Trophoblast cell (in vitro differentiated cells and primary cell): ENCODE data around the gene TTC21A.
A peak's percentile ranks its signal among the peaks of the same experiment; 100 is the strongest.

Experiments
- DNase-seq, 2 donors: peaks; one replicate each; pipeline ENCODE4 v3.0.0-alpha.2; 2016
- H2AFZ ChIP-seq: 2 replicates; pipeline ENCODE4 v1.6.1; 2013; ENCODE audit warnings: low read length, moderate library complexity, mild to moderate bottlenecking; ENCODE audit not compliant: insufficient read depth, poor library complexity
- H2AK5ac ChIP-seq: 2 replicates; pipeline ENCODE4 v1.6.1; 2013; ENCODE audit warnings: mild to moderate bottlenecking, low read length
- H2BK120ac ChIP-seq: 2 replicates; pipeline ENCODE4 v1.6.1; 2013; ENCODE audit warnings: low read length, mild to moderate bottlenecking, moderate library complexity; ENCODE audit not compliant: insufficient read depth, poor library complexity
- H2BK12ac ChIP-seq: 2 replicates; pipeline ENCODE4 v1.6.1; 2013; ENCODE audit warnings: mild to moderate bottlenecking, low read length, moderate library complexity
- H2BK5ac ChIP-seq: 2 replicates; pipeline ENCODE4 v1.6.1; 2013; ENCODE audit warnings: low read length, low read depth, moderate library complexity, mild to moderate bottlenecking; ENCODE audit not compliant: poor library complexity
- H3K14ac ChIP-seq: 2 replicates; pipeline ENCODE4 v1.6.1; 2013; ENCODE audit warnings: mild to moderate bottlenecking, low read length
- H3K18ac ChIP-seq: 2 replicates; pipeline ENCODE4 v1.6.1; 2013; ENCODE audit warnings: mild to moderate bottlenecking, low read length
- H3K23ac ChIP-seq: 2 replicates; pipeline ENCODE4 v1.6.1; 2013; ENCODE audit warnings: low read length
- H3K27ac ChIP-seq: 2 replicates; pipeline ENCODE4 v1.5.1; 2013; ENCODE audit warnings: low read depth, mild to moderate bottlenecking, inconsistent platforms, low read length, moderate library complexity
- H3K27me3 ChIP-seq: 2 replicates; pipeline ENCODE4 v1.6.1; 2013; ENCODE audit warnings: inconsistent platforms, mild to moderate bottlenecking, low read length, moderate library complexity; ENCODE audit not compliant: insufficient read depth
- H3K36me3 ChIP-seq, 2 experiments: 1 replicate in 1 of 2; 2 replicates in 1 of 2; pipeline ENCODE4 v1.6.1; 2013; ENCODE audit warnings: low read length in 2 of 2, mild to moderate bottlenecking in 2 of 2, moderate library complexity in 1 of 2; ENCODE audit not compliant: insufficient read depth in 2 of 2, control insufficient read depth in 1 of 2
- H3K4ac ChIP-seq: 2 replicates; pipeline ENCODE4 v1.6.1; 2013; ENCODE audit warnings: low read depth, mild to moderate bottlenecking, low read length, moderate library complexity
- H3K4me1 ChIP-seq, 2 experiments: 1 replicate in 1 of 2; 2 replicates in 1 of 2; pipeline ENCODE4 v1.6.1; 2013; ENCODE audit warnings: low read length in 2 of 2, mild to moderate bottlenecking in 2 of 2, moderate library complexity in 1 of 2; ENCODE audit not compliant: insufficient read depth in 2 of 2, control insufficient read depth in 1 of 2
- H3K4me2 ChIP-seq: 2 replicates; pipeline ENCODE4 v1.6.1; 2013; ENCODE audit warnings: inconsistent platforms, mild to moderate bottlenecking, low read length, moderate library complexity
- H3K4me3 ChIP-seq: 2 replicates; pipeline ENCODE4 v1.5.1; 2013; ENCODE audit warnings: mild to moderate bottlenecking, low read depth, low read length, inconsistent platforms
- H3K79me1 ChIP-seq: one replicate; pipeline ENCODE4 v1.6.1; 2013; ENCODE audit warnings: low read length
- H3K79me2 ChIP-seq: 2 replicates; pipeline ENCODE4 v1.6.1; 2013; ENCODE audit warnings: low read length, mild to moderate bottlenecking; ENCODE audit not compliant: control insufficient read depth, insufficient read depth, poor library complexity
- H3K9ac ChIP-seq: 2 replicates; pipeline ENCODE4 v1.6.1; 2013; ENCODE audit warnings: mild to moderate bottlenecking, low read length
- H3K9me3 ChIP-seq: 2 replicates; pipeline ENCODE4 v1.6.1; 2013; ENCODE audit warnings: low read depth, mild to moderate bottlenecking, control low read depth, inconsistent platforms, low read length; ENCODE audit not compliant: insufficient read depth
- H4K12ac ChIP-seq: 2 replicates; pipeline ENCODE4 v1.6.1; 2013; ENCODE audit warnings: low read depth, mild to moderate bottlenecking, low read length, moderate library complexity
- H4K8ac ChIP-seq: 2 replicates; pipeline ENCODE4 v1.6.1; 2013; ENCODE audit warnings: low read depth, mild to moderate bottlenecking, low read length, moderate library complexity
- H4K91ac ChIP-seq: one replicate; pipeline ENCODE4 v1.6.1; 2013; ENCODE audit warnings: low read depth, mild to moderate bottlenecking, low read length, moderate library complexity
- WGBS: extraction: QIAGEN DNeasy Blood & Tissue Kit; methylation state at CpG from one replicate; pipeline ENCODE4 v1.1.7; 2013; ENCODE audit warnings: missing lambda C conversion rate; ENCODE audit not compliant: insufficient read length, insufficient coverage; ENCODE audit errors: extremely low coverage; 5-methylcytosine and 5-hydroxymethylcytosine counted together

The TTC21A gene

DNA sequence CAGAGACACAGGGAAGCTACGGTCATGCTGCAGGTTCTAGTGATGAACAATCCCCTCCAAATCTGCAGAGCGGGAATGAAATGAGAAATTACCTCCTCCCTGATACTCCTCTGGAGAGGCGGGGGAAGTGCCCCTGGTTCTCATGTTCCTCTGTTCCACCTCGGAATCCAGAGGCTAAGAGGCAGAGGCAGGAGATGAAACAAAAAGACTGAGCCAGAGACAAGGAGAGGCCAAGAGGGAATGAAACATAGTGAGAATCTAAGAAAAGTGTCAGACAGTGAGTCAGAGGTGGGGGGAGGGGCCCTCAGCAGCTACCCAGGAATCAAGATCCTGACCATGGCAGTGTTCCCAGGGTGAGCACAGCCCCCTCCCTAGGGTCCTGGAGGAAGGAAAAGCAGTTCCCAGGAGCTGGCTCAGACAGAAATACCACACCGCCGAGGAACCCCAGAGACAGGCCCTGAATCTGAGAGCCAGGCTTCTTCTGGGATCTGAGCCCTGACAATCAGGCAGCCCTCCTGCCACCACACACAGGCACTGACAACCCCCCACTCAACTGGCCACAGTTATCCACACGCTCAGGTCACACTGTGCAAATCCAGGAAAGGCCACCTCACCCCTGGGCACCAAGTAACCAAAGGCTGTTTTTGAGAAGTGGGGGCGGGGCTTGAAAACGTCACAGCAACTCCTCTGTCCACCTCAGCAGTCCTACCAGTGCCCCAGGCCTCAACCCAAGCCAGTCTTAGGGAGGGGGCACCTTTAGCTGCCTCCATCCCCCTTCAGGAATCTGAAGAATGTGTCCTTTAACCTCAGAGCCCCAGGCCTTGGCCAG lies 43.5 kb downstream of the TTC21A start:
- no peak overlapping the region for H3K23ac ChIP-seq
- H3K14ac ChIP-seq: peak overlapping the region; percentile 89
- H3K18ac ChIP-seq: peak overlapping the region; percentile 90
- peak overlapping the region; percentile 82 for H4K91ac ChIP-seq
- H3K9me3 ChIP-seq: no peaks in the 10 kb centered on the region
- H2BK12ac ChIP-seq: peak overlapping the region; percentile 92
- peak overlapping the region; percentile 97 for H2BK5ac ChIP-seq
- H3K4ac ChIP-seq: peak overlapping the region; percentile 61
- peak overlapping the region; percentile 91 for H2BK120ac ChIP-seq
- peak overlapping the region; percentile 46 for H2AFZ ChIP-seq
- H3K4me3 ChIP-seq: peak overlapping the region; percentile 86
- peaks cover 53% of the 10 kb centered on the region for H3K79me2 ChIP-seq
- H3K4me2 ChIP-seq: peak overlapping the region; percentile 85
- peaks cover 5 to 6% of the 10 kb centered on the region in 2 experiments for H3K36me3 ChIP-seq
- H4K12ac ChIP-seq: no peak overlapping the region
- peak overlapping the region; percentile 85 for H4K8ac ChIP-seq
- H3K79me1 ChIP-seq: peaks cover 77% of the 10 kb centered on the region
- H3K27me3 ChIP-seq: no peaks in the 10 kb centered on the region
- H3K4me1 ChIP-seq: peaks cover 50 to 52% of the 10 kb centered on the region in 2 experiments
- peak overlapping the region; percentile 71 for H3K9ac ChIP-seq
- no CpG with 5 or more reads among the region's 9 CpGs for WGBS
- H3K27ac ChIP-seq: peak overlapping the region; percentile 98
- H2AK5ac ChIP-seq: peak overlapping the region; percentile 80
- DNase-seq: peak; percentile 86 to 88

DNA sequence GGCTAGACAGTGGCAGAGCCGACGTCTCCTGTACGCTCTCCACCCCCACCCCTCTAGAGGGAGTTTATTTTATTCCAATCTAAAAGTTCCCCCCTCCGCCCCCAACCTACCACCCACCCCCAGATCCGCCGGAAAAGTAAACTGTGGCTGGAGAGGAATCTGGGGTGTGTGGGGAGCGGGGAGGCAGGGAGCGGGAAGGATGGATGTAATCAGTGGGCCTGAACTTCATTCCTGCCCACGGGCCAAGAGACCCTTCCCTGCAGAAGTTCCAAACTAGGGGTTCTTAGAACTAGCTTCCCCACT lies 46.4 kb downstream of the TTC21A start:
- H2BK120ac ChIP-seq: peak overlapping the region; percentile 94
- no peaks in the 10 kb centered on the region for H3K9me3 ChIP-seq
- no peak overlapping the region for H3K23ac ChIP-seq
- H4K8ac ChIP-seq: peak overlapping the region; percentile 72
- H3K14ac ChIP-seq: peak overlapping the region; percentile 88
- peak overlapping the region; percentile 80 for H3K4ac ChIP-seq
- peaks cover 38% of the 10 kb centered on the region for H3K79me2 ChIP-seq
- H3K27ac ChIP-seq: peak overlapping the region; percentile 97
- DNase-seq: no peak
- H3K4me1 ChIP-seq: peaks cover 26 to 28% of the 10 kb centered on the region in 2 experiments
- H2AK5ac ChIP-seq: peak overlapping the region; percentile 76
- H2BK12ac ChIP-seq: peak overlapping the region; percentile 75
- H3K4me2 ChIP-seq: peak overlapping the region; percentile 58
- H4K12ac ChIP-seq: peak overlapping the region; percentile 73
- H2BK5ac ChIP-seq: peak overlapping the region; percentile 91
- peak overlapping the region; percentile 93 for H4K91ac ChIP-seq
- peak overlapping the region; percentile 82 for H3K9ac ChIP-seq
- WGBS: no CpG with 5 or more reads among the region's 9 CpGs
- H3K4me3 ChIP-seq: peak overlapping the region; percentile 80
- peak overlapping the region; percentile 43 for H2AFZ ChIP-seq
- no peaks in the 10 kb centered on the region for H3K27me3 ChIP-seq
- H3K79me1 ChIP-seq: peaks cover 54% of the 10 kb centered on the region
- H3K36me3 ChIP-seq: no peaks in the 10 kb centered on the region
- H3K18ac ChIP-seq: peak overlapping the region; percentile 86

GRCh38 chr3:39154280-39155021 lies 47.0 kb downstream of the TTC21A start:
- H3K9me3 ChIP-seq: no peaks in the 10 kb centered on the region
- H3K4ac ChIP-seq: peak overlapping the region; percentile 80
- H4K12ac ChIP-seq: peak overlapping the region; percentile 79
- peak overlapping the region; percentile 58 for H3K4me2 ChIP-seq
- WGBS: no CpG with 5 or more reads among the region's 18 CpGs
- no peaks in the 10 kb centered on the region for H3K36me3 ChIP-seq
- H2AK5ac ChIP-seq: peak overlapping the region; percentile 74
- peaks cover 52% of the 10 kb centered on the region for H3K79me1 ChIP-seq
- H4K8ac ChIP-seq: peak overlapping the region; percentile 72
- H2BK120ac ChIP-seq: peak overlapping the region; percentile 94
- H3K79me2 ChIP-seq: peaks cover 36% of the 10 kb centered on the region
- H2BK5ac ChIP-seq: peak overlapping the region; percentile 91
- DNase-seq: peak; percentile 90 to 91
- peak overlapping the region; percentile 93 for H4K91ac ChIP-seq
- H3K4me3 ChIP-seq: peak overlapping the region; percentile 80
- peak overlapping the region; percentile 78 for H3K9ac ChIP-seq
- peak overlapping the region; percentile 86 for H3K18ac ChIP-seq
- H2AFZ ChIP-seq: peak overlapping the region; percentile 32
- H3K23ac ChIP-seq: no peak overlapping the region
- H3K4me1 ChIP-seq: peaks cover 22 to 24% of the 10 kb centered on the region in 2 experiments
- no peaks in the 10 kb centered on the region for H3K27me3 ChIP-seq
- peak overlapping the region; percentile 97 for H3K27ac ChIP-seq
- H3K14ac ChIP-seq: peak overlapping the region; percentile 85
- peak overlapping the region; percentile 34 for H2BK12ac ChIP-seq

- no peak overlapping the region for H4K12ac ChIP-seq
- H3K4ac ChIP-seq: no peak overlapping the region
- peaks cover 33% of the 10 kb centered on the region for H3K79me1 ChIP-seq
- no peak overlapping the region for H4K8ac ChIP-seq
- no peak overlapping the region for H3K4me3 ChIP-seq
- no peak overlapping the region for H3K27ac ChIP-seq
- WGBS: no CpG with 5 or more reads among the region's 4 CpGs
- peaks cover 10 to 11% of the 10 kb centered on the region in 2 experiments for H3K4me1 ChIP-seq
- H2BK120ac ChIP-seq: no peak overlapping the region
- no peak overlapping the region for H3K9ac ChIP-seq
- H2BK5ac ChIP-seq: no peak overlapping the region
- no peak overlapping the region for H4K91ac ChIP-seq
- peaks cover 22% of the 10 kb centered on the region for H3K79me2 ChIP-seq
- H3K23ac ChIP-seq: no peak overlapping the region
- H3K9me3 ChIP-seq: no peaks in the 10 kb centered on the region
- no peak overlapping the region for H3K4me2 ChIP-seq
- DNase-seq: no peak
- no peak overlapping the region for H2AFZ ChIP-seq
- no peaks in the 10 kb centered on the region for H3K27me3 ChIP-seq
- no peaks in the 10 kb centered on the region for H3K36me3 ChIP-seq
- no peak overlapping the region for H3K18ac ChIP-seq
- H2BK12ac ChIP-seq: no peak overlapping the region
- no peak overlapping the region for H3K14ac ChIP-seq
- no peak overlapping the region for H2AK5ac ChIP-seq
Observed at GRCh38 chr3:39156421-39156820, 48.9 kb downstream of the TTC21A start.
